Keratinocyte (primary cell): Measurements from ENCODE around the gene AP5B1. TPM values are rescaled to one million over a fixed set of nuclear protein-coding genes. Genes with fewer than 3 reads are reported as not detected.
A peak's percentile ranks its signal among the peaks of the same experiment; 100 is the strongest.

Experiments
- DNase-seq: peaks from one replicate; pipeline ENCODE4 v3.0.0-alpha.2; 2011; ENCODE audit warnings: low read depth, missing footprints, low spot score
- FAIRE-seq: peaks from 2 replicates; lab custom pipeline; 2011; peaks lifted over from hg19 to GRCh38; lab: Jason Lieb, UNC
- H2AFZ ChIP-seq: 2 replicates; pipeline ENCODE4 v1.6.0; 2012; ENCODE audit warnings: low read length, control low read depth, inconsistent platforms; ENCODE audit not compliant: control insufficient read depth
- H3K27ac ChIP-seq: 2 replicates; pipeline ENCODE4 v1.5.1; 2011; ENCODE audit warnings: low read length; ENCODE audit not compliant: control insufficient read depth, insufficient read depth
- H3K27me3 ChIP-seq: 3 replicates; pipeline ENCODE4 v1.6.0; 2011; ENCODE audit warnings: low read length; ENCODE audit not compliant: control insufficient read depth, insufficient read depth; ENCODE audit errors: extremely low read depth
- H3K36me3 ChIP-seq, 2 experiments: 2 replicates in 1 of 2; 3 replicates in 1 of 2; pipeline ENCODE4 v1.5.1; 2011; ENCODE audit warnings: low read length in 2 of 2, mild to moderate bottlenecking in 1 of 2; ENCODE audit not compliant: control insufficient read depth in 2 of 2, insufficient read depth in 2 of 2; ENCODE audit errors: extremely low read depth in 1 of 2
- H3K4me1 ChIP-seq: 3 replicates; pipeline ENCODE4 v1.5.1; 2011; ENCODE audit warnings: low read length; ENCODE audit not compliant: control insufficient read depth, insufficient read depth; ENCODE audit errors: extremely low read depth
- H3K4me2 ChIP-seq: 3 replicates; pipeline ENCODE4 v1.6.0; 2011; ENCODE audit warnings: low read depth, low read length; ENCODE audit not compliant: control insufficient read depth, insufficient read depth; ENCODE audit errors: extremely low read depth
- H3K4me3 ChIP-seq, 3 experiments: fragments of 200-600 bp in 1 of 3; sonication (generic) in 1 of 3; 2 replicates in 2 of 3; 3 replicates in 1 of 3; pipeline ENCODE4 v1.5.1; 2011 to 2016; ENCODE audit warnings: low read length in 3 of 3, mild to moderate bottlenecking in 3 of 3, control low read depth in 2 of 3, inconsistent platforms in 1 of 3, low read depth in 1 of 3, mixed read lengths in 1 of 3, mixed run types in 1 of 3, moderate library complexity in 1 of 3; ENCODE audit not compliant: control insufficient read depth in 2 of 3, insufficient read depth in 2 of 3; ENCODE audit errors: extremely low read depth in 1 of 3
- H3K79me2 ChIP-seq: 2 replicates; pipeline ENCODE4 v1.6.0; 2012; ENCODE audit warnings: low read length; ENCODE audit not compliant: control insufficient read depth, insufficient read depth
- H3K9ac ChIP-seq: 3 replicates; pipeline ENCODE4 v1.6.0; 2011; ENCODE audit warnings: low read length; ENCODE audit not compliant: control insufficient read depth, insufficient read depth; ENCODE audit errors: extremely low read depth
- H3K9me1 ChIP-seq: 3 replicates; pipeline ENCODE4 v1.6.0; 2011; ENCODE audit warnings: low read length; ENCODE audit not compliant: control insufficient read depth, insufficient read depth; ENCODE audit errors: extremely low read depth
- H3K9me3 ChIP-seq: 2 replicates; pipeline ENCODE4 v1.5.1; 2012; ENCODE audit warnings: low read depth, low read length; ENCODE audit not compliant: control insufficient read depth
- H4K20me1 ChIP-seq: 3 replicates; pipeline ENCODE4 v1.6.0; 2011; ENCODE audit warnings: low read length; ENCODE audit not compliant: control insufficient read depth, insufficient read depth; ENCODE audit errors: extremely low read depth
- CTCF ChIP-seq, 3 experiments: IDR thresholded peaks in 1 of 3; conservative IDR thresholded peaks in 1 of 3; optimal IDR thresholded peaks in 1 of 3; 2 replicates in 2 of 3; 3 replicates in 1 of 3; pipeline versions ENCODE3 to v1.5.1; 2011; ENCODE audit warnings: low read length in 3 of 3, mild to moderate bottlenecking in 3 of 3, moderate library complexity in 2 of 3, control low read depth in 1 of 3, inconsistent platforms in 1 of 3; ENCODE audit not compliant: insufficient read depth in 2 of 3; ENCODE audit errors: extremely low read depth in 1 of 3
- EZH2 ChIP-seq: IDR thresholded peaks from one replicate; pipeline ENCODE4 v1.6.1; 2012; ENCODE audit warnings: inconsistent platforms, mild to moderate bottlenecking, low read length, moderate library complexity
- dilution Hi-C: fragments of 300-500 bp; cut with MboI; formaldehyde crosslinking; loops from one replicate; pipeline ENCODE4 v1.7.0; 2020; ENCODE audit warnings: low sequenced_read_pairs; ENCODE audit not compliant: extremely low pct_ligation_motif_present
- polyA plus RNA-seq, 5 experiments: library from polyadenylated mRNA; depleted of rRNA in 3 of 5; stranded (reverse) in 3 of 5; stranded (forward) in 1 of 5; unstranded in 1 of 5; fragments of >200 nt; gene quantifications; 1 replicate in 1 of 5; 2 replicates in 3 of 5; 3 replicates in 1 of 5; pipeline versions ENCODE4 v1.2.1 to v1.2.3, GENCODE V29; 2011 to 2012; ENCODE audit warnings: missing spikeins in 2 of 5, low read depth in 1 of 5, low replicate concordance in 1 of 5

Gene AP5B1
- polyA plus RNA-seq, 1 donor (not counting 4 experiments of a cell fraction or from before 2014, with no cell fraction given), result 3.1 TPM

GRCh38 chr11:65790902-65791650 lies 10.3 kb upstream of the AP5B1 start:
- Histone ChIP-seq H3K9me3 (no peaks in the 10 kb centered on the region), H3K4me2 (peak overlapping the region; percentile 6), H3K4me1 (peaks cover 36% of the 10 kb centered on the region), H3K79me2 (no peaks in the 10 kb centered on the region), H3K27me3 (peaks cover 18% of the 10 kb centered on the region), H3K4me3 (no peak overlapping the region), H3K9me1 (no peaks in the 10 kb centered on the region), H4K20me1 (no peaks in the 10 kb centered on the region), H3K36me3 (peaks cover 2 to 3% of the 10 kb centered on the region in 2 experiments), H3K27ac (no peak overlapping the region), H2AFZ (no peak overlapping the region), H3K9ac (no peak overlapping the region)
- TF ChIP-seq CTCF (optimal IDR thresholded peaks at IDR 0.05 in 1 of 3, IDR thresholded peaks at IDR 0.05 in 1 of 3, conservative IDR thresholded peaks at IDR 0.05 in 1 of 3; ENCODE audit: extremely low read depth in 1 of 3, insufficient read depth in 2 of 3, low read length in 3 of 3) (no peak), EZH2 (no peak)
- no peak for FAIRE-seq
- DNase-seq, result no peak
- dilution Hi-C loops, result no loop called here

- TF ChIP-seq EZH2 (no peak), CTCF (optimal IDR thresholded peaks at IDR 0.05 in 1 of 3, IDR thresholded peaks at IDR 0.05 in 1 of 3, conservative IDR thresholded peaks at IDR 0.05 in 1 of 3; ENCODE audit: extremely low read depth in 1 of 3, insufficient read depth in 2 of 3, low read length in 3 of 3) (no peak)
- H3K27me3 ChIP-seq, result peaks cover 18% of the 10 kb centered on the region
- H3K9ac ChIP-seq, result no peak overlapping the region
- H3K27ac ChIP-seq, result no peak overlapping the region
- H3K9me3 ChIP-seq, result no peaks in the 10 kb centered on the region
- H3K79me2 ChIP-seq, result no peaks in the 10 kb centered on the region
- H3K4me3 ChIP-seq, result no peak overlapping the region
- no peaks in the 10 kb centered on the region for H4K20me1 ChIP-seq
- no peaks in the 10 kb centered on the region for H3K9me1 ChIP-seq
- no peak for FAIRE-seq
- peaks cover 36% of the 10 kb centered on the region for H3K4me1 ChIP-seq
- H3K4me2 ChIP-seq, result no peak overlapping the region
- peaks cover 0 to 3% of the 10 kb centered on the region in 2 experiments for H3K36me3 ChIP-seq
- dilution Hi-C loops, result no loop called here
- no peak for DNase-seq
- no peak overlapping the region for H2AFZ ChIP-seq
Observed at GRCh38 chr11:65790104-65790901, 9.5 kb upstream of the AP5B1 start.
